DMS153 (cell line): ENCODE measurements around the gene EIF1B.

ENCODE experiments used
- DNase-seq: peaks from one replicate; lab custom pipeline; 2025; lab: John Stamatoyannopoulos, UW

Gene EIF1B

DNA sequence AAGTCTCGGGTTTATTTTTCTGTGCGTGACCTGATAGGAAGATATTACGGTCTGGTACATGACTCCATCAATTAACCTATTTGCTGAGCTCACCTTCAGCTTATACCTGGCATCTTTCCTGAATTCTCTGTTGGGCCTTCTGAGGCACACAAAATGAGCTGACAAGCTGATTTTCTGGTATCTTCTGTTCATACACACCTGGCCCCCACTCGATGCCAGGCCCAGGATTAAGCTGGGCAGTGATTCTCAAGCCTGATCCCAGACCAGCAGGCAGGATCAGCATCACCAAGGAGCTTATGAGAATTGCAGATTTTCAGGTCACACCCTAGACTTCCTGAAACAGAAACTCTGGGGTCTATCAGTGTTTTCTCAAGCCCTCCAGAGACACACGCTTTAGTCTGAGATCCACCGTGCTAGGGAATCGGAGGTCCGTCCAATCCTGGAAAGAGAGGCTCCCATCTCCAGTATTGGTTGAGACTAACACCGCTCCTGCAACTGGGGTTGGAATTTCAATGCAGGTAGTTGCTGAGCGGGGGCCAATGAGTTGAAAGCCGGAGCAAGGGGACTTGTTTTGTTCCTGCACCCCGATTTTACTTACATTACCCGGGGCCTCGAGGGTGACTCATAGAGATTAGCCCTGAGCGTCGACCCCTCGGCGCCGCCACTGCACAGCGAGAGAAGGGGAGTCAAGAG lies 636 bp upstream of the EIF1B start:
- DNase-seq: no peak

GRCh38 chr3:40309925-40310695 lies 603 bp downstream of the EIF1B start:
- no peak for DNase-seq

DNA sequence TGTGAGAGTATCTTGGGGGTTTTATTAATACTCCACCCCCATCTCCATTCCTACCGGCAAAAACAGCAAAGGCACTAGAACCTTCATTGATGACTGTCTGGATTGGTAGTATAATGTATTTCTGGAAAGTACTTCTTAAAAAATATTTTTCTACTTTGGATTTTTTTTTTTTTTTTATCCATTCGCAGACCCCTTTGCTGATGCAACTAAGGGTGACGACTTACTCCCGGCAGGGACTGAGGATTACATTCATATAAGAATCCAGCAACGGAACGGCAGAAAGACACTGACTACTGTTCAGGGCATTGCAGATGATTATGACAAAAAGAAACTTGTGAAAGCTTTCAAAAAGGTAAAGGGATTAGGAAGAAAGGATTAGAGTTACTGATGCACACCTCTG lies 1.2 kb downstream of the EIF1B start:
- DNase-seq: no peak

- DNase-seq: no peak
These were observed 3.2 kb downstream of the EIF1B start for GRCh38 chr3:40312661-40313226.

DNA sequence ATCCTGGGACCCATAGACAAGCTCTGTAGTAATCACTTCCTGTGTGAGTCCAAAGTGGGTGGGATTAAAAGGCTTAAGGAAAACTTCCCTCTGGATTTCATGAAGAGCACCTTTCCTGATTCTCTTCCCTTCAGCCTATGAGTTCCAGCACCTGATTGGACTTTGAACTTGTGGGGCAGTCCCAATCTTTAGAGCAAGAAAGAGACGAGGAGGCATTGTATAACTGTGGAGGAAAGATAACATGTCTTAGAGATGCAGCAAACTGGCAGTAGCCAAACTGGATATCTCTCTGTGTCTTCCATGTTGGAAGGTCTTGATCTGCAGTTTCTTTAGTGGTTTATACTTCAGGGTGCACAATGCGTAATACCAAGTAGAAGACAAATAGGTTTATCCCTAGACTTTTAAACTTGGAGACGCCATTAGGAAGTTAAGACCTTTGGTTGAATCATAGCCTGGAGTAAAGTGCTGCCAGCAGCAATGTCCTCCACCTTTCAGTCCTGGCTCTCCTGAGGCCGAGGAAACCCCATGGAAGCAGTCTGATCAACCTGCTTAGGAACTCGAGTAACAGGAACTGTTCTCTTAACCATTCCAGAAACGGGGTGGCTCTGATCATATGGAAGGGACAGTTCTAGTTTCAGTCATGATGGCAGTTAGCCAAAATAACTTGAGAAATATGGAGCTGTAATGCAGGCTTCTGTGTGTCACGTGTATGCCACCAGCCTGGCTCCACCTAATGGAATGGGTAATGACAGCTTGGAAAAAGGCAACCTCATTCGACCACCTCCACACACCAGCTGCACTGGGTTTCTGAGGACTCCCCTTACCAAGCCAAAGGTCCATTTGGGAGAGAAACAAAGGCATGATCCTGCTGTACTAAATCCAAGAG lies 4.7 kb downstream of the EIF1B start:
- DNase-seq: no peak

DNA sequence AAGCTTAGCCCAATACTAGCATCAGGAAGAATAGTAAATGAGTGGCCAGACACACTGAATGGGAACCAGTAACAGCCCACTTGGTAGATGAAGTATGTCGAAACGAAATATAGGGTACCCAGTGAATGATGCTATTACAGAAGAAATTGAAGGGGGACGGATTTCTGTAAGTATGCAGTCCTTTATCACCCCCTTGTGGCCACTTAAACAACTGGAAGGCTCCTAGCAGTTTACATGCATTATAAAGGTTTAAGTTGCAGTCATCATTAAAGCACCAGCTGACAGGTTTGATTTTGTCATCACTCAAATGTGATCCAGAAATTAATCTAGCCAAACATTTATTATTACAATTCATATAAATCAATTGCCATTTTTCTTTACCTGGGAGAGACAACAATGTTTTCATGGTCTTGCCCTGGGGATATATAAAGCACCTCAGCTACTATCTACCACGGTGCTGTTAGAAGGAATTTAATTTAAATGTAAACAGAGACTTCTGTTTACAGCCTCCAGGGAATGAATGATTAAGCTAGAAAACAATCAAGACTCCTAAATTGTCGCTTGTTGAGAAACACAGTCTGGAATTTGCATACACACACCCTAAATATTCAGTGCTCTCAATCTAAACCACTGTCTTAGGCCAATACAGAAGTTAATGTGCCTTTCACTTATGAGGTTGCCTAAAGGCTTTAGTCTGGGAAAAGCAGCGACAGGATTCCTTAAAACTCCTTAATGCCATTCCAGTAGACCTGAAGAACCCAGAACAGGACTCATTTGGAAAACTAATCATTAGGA lies 7.8 kb downstream of the EIF1B start:
- DNase-seq: no peak

DNA sequence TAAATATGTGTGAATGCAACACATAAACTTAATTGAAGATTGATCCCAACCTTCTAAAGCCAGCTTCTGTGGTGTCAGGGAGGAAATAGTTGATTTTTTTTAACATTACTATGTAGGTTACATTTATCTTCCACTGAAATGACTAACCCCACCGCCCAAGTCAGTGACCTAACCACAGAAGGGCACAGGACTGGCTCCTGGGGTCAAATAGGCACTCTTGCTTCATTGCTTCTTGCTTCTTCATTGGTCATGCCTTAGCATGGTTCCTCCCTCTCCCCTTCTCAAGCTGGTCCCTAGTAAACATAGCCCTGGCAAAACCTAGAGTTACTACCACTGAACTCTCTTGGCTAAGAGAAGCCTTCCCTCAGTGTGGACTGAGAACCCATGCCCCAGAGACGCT lies 12.3 kb downstream of the EIF1B start:
- no peak for DNase-seq

GRCh38 chr3:40323946-40324345 lies 14.4 kb downstream of the EIF1B start:
- DNase-seq: no peak

DNA sequence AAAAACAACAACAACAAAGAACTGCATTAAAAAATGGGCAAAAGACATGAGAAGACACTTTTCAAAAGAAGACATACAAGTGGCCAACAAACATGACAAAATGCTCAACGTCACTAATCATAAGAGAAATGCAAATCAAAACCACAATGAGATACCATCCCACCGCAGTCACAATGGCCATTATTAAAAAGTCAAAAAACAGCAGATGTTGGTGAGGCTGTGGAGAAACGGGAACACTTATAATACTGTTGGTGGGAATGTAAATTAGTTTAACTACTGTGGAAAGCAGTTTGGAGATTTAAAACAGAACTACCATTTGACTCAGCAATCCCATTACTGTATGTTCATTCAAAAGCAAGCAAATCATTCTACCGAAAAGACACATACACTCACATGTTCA lies 15.1 kb downstream of the EIF1B start:
- no peak for DNase-seq

GRCh38 chr3:40325465-40325864 lies 16.0 kb downstream of the EIF1B start:
- DNase-seq: no peak

DNA sequence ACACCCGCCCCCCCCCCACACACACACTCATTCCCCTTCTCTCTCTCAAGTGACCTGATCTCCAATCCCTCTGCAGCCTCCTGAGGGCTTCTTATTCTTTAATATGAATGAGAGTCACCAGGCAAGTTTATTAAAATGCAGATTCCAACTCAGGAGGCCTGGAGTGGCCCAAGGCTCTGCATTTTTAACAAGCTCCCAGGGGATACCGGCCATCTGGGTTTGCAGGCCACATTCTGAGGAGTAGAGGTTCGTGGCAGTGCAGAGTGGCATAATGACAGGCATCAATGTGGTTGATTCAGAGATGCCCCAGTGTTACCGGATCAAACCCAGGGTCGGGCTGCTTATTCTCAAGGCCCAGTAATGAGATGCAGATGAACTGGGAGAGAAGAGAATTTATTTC lies 18.9 kb downstream of the EIF1B start:
- no peak for DNase-seq

DNA sequence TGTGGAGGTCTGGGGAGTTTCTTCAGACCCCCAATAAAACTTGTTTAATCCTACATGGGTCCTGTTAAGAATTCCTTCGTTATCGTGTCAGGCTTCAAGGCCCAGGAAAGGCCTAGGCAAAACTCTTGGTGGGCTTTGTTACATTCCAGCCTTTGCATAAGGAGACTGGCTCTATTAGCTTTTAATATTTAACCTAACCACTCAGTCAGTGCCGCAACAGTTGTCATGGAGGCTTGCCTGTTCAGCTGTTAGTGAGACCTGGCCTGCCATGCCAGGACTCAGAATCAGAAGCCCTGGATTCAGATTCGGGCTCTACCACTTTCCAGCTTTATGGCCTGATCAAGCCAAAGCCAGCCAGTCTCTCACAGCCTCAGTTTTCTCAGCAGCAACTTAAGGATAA lies 19.6 kb downstream of the EIF1B start:
- no peak for DNase-seq

- DNase-seq: no peak
These were observed 23.2 kb downstream of the EIF1B start for GRCh38 chr3:40332684-40333083.

- no peak for DNase-seq
These were observed 23.9 kb downstream of the EIF1B start for GRCh38 chr3:40333416-40333815.

DNA sequence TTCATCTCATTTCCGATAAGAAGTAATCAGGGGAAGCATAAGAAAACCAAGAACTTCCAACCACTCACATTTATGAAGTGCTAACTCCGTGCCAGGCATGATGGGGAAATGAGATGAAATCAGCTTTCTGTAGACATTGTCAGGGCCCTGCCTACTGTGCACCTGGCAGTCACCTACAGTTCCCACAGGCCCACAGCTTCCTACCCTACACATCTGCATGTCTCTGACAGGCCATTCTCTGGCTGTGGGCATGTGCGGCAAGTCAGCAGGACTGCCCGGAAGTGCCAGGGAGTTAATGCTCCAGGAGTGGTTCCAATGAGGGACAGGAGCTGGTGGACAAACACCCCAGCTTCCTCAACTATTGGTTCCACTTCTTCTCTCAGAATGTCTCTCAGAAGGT lies 24.3 kb downstream of the EIF1B start:
- no peak for DNase-seq

DNA sequence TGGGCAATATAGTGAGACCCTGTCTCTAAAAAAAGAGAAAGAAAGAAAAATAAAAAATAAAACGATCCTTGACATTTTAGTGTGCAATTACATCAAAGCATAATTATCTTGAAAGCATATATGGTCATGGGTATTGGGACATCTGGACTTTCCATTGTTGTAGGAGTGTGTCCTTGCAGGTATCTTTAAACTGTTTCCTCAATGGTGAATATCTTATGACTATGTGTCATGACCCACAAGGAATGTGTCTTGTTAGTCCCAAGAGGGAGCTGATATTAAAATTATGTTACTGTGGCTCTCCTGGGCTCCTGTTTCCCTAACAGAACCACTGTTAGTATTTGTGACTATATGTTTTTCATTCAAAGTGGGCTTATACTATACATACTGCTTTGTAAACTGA lies 26.6 kb downstream of the EIF1B start:
- DNase-seq: no peak

GRCh38 chr3:40336511-40337135 lies 27.1 kb downstream of the EIF1B start:
- no peak for DNase-seq

GRCh38 chr3:40337136-40338108 lies 27.9 kb downstream of the EIF1B start:
- DNase-seq: no peak

DNA sequence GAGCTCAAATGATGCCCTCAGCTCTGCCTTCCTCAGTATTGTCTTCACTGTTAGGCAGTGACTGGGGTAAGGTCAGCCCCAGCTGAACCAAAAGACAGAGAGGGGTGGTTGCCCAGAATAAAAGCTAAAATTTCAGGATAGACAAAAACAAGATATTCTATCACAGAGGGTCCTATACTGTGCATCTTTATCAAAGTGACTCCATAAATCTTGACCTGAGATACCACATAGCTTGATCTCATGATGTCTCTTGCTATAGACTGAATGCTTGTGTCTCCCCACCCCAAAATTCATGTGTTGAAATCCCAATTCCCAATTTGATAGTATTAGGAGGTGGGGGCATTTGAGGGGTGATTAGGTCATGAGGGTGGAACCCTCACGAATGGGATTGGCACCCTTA lies 30.4 kb downstream of the EIF1B start:
- no peak for DNase-seq
